Kidney (tissue), 14 donors: ENCODE measurements around the gene GRB10. TPM values are rescaled to one million over a fixed set of nuclear protein-coding genes. Genes with fewer than 3 reads are reported as not detected.

ENCODE experiments used
- DNase-seq, 5 donors: peaks; one replicate each; pipeline ENCODE4 v3.0.0-alpha.2; 2013 to 2020
- FAIRE-seq: peaks from 2 replicates; lab custom pipeline; 2012; peaks lifted over from hg19 to GRCh38; lab: Jason Lieb, UNC
- H3K27ac ChIP-seq, 2 donors: one replicate each; pipeline ENCODE4 v1.7.0; 2013; ENCODE audit warnings: low read depth in 2 of 2, low read length in 2 of 2, inconsistent platforms in 1 of 2
- H3K27me3 ChIP-seq: one replicate; pipeline ENCODE4 v1.7.1; 2013; ENCODE audit warnings: low read length, inconsistent platforms; ENCODE audit not compliant: control insufficient read depth, insufficient read depth
- H3K36me3 ChIP-seq, 3 donors: one replicate each; pipeline versions ENCODE4 v1.7.0 to v1.7.1; 2013; ENCODE audit warnings: low read length in 3 of 3, control low read depth in 1 of 3, inconsistent platforms in 1 of 3; ENCODE audit not compliant: insufficient read depth in 3 of 3, control insufficient read depth in 2 of 3
- H3K4me1 ChIP-seq, 3 donors: one replicate each; pipeline versions ENCODE4 v1.7.0 to v1.7.1; 2013; ENCODE audit warnings: low read length in 3 of 3, inconsistent platforms in 1 of 3, low read depth in 1 of 3; ENCODE audit not compliant: control insufficient read depth in 2 of 3, insufficient read depth in 2 of 3
- H3K4me3 ChIP-seq, 3 donors: one replicate each; pipeline versions ENCODE4 v1.7.0 to v1.8.1; 2013; ENCODE audit warnings: low read length in 3 of 3, control low read depth in 1 of 3, inconsistent platforms in 1 of 3
- H3K9ac ChIP-seq, 3 donors: one replicate each; pipeline versions ENCODE4 v1.7.0 to v1.7.1; 2013; ENCODE audit warnings: low read length in 3 of 3, control low read depth in 1 of 3, inconsistent platforms in 1 of 3
- H3K9me3 ChIP-seq, 3 donors: one replicate each; pipeline versions ENCODE4 v1.7.0 to v1.7.1; 2013; ENCODE audit warnings: low read length in 3 of 3, control low read depth in 1 of 3, inconsistent platforms in 1 of 3; ENCODE audit not compliant: control insufficient read depth in 2 of 3, insufficient read depth in 1 of 3
- intact Hi-C: fragments of 100-400 bp; cut with DNase I; formaldehyde crosslinking; loops from one replicate; pipeline ENCODE4 v1.11.1; 2022
- polyA plus RNA-seq: library from polyadenylated mRNA; stranded (reverse); fragments of 350-450 nt; fragmentation: Illumina TruSeq; extraction: RNeasy Lipid Tissue Mini Kit (QIAGEN cat#74804); gene quantifications from one replicate; pipeline ENCODE4 v1.2.3, GENCODE V29; 2014; ENCODE audit warnings: low read depth, low replicate concordance; ENCODE audit not compliant: insufficient read depth
- total RNA-seq: library from RNA; stranded (reverse); fragmentation: NEBNext Ultra II Directional; extraction: Animal tissue kit (Norgen Biotek cat#: 25700); gene quantifications from one replicate; pipeline ENCODE4 v1.2.1, GENCODE V29; 2021
- TF ChIP-seq, protein P1 (sequence below): IDR thresholded peaks from 3 replicates; pipeline ENCODE4 v1.5.1; 2012; ENCODE audit warnings: mild to moderate bottlenecking, moderate library complexity, borderline replicate concordance; ENCODE audit not compliant: insufficient read depth; ENCODE audit errors: extremely low read depth
- donor health status: control.
- donor health status: control.
- donor health status: control.
- donor health status: control.
- donor health status: control.
- donor health status: DM: yes; HTN: yes; CAD: no.
- donor health status: Normal renal cell carcinoma (clear cell type).

GRB10 gene
- total and polyA plus RNA-seq, 2 donors from 2014 or later, result 32.3 to 57.8 TPM

DNA sequence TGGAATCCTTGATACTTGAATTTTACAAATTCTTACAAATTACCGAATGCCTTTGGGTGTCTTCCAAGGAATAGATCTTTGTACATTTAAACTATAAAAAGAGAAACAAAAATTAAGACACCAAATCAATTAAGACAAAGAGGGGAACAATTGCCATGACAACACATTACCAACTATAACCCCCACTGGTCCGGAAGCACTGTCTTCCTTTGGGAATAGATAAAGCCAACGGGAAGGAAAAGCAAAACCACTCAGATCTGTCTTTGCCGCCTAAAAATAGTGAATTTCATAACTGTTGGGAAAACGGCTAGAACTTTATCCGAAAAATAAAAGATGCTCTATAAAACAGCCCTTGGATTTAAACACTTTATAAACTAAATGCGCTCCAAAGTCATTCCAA is 37.4 kb downstream of the GRB10 start:
- intact Hi-C loops, result no loop called here
- peaks cover 0 to 5% (median 0%) of the 10 kb centered on the region in 3 donors for H3K36me3 ChIP-seq
- no peak overlapping the region for H3K27ac ChIP-seq
- no peak overlapping the region for H3K4me3 ChIP-seq
- no peak for FAIRE-seq
- DNase-seq, result no peak
- H3K9ac ChIP-seq, result no peak overlapping the region
- H3K27me3 ChIP-seq, result no peaks in the 10 kb centered on the region
- no peaks in the 10 kb centered on the region for H3K9me3 ChIP-seq
- TF ChIP-seq, protein P1, sequence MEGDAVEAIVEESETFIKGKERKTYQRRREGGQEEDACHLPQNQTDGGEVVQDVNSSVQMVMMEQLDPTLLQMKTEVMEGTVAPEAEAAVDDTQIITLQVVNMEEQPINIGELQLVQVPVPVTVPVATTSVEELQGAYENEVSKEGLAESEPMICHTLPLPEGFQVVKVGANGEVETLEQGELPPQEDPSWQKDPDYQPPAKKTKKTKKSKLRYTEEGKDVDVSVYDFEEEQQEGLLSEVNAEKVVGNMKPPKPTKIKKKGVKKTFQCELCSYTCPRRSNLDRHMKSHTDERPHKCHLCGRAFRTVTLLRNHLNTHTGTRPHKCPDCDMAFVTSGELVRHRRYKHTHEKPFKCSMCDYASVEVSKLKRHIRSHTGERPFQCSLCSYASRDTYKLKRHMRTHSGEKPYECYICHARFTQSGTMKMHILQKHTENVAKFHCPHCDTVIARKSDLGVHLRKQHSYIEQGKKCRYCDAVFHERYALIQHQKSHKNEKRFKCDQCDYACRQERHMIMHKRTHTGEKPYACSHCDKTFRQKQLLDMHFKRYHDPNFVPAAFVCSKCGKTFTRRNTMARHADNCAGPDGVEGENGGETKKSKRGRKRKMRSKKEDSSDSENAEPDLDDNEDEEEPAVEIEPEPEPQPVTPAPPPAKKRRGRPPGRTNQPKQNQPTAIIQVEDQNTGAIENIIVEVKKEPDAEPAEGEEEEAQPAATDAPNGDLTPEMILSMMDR, result no peak
- no peaks in the 10 kb centered on the region for H3K4me1 ChIP-seq

GRCh38 chr7:50743893-50744292 is 38.8 kb downstream of the GRB10 start:
- H3K27ac ChIP-seq, result no peak overlapping the region
- H3K9me3 ChIP-seq, result no peaks in the 10 kb centered on the region
- DNase-seq, result no peak
- TF ChIP-seq, protein P1, result no peak
- H3K4me1 ChIP-seq, result peaks cover 0 to 6% (median 0%) of the 10 kb centered on the region in 3 donors
- intact Hi-C loops, result no loop called here
- FAIRE-seq, result no peak
- peaks cover 0 to 5% (median 0%) of the 10 kb centered on the region in 3 donors for H3K36me3 ChIP-seq
- H3K9ac ChIP-seq, result no peak overlapping the region
- no peaks in the 10 kb centered on the region for H3K27me3 ChIP-seq
- H3K4me3 ChIP-seq, result no peak overlapping the region

DNA sequence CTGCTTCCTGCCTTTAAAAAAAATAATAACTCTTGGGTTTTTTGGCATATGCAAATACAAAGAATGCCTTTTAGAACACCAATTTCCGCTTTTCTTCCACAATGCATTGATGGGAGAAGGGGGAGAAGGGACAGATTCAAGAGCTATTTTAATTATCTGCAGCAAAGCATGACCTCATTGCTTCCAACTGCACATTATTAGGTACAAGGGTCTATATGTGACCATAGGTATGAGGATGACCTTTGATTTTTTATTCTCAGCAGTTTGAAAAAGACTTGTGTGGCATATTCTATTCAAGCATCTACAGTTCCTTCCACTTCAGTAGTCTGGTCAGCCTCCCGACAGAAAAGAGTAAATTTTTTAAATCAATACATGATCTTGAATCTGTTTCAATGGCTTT is 39.7 kb downstream of the GRB10 start:
- TF ChIP-seq, protein P1, result no peak
- DNase-seq (no peak), FAIRE-seq (no peak)
- no peak overlapping the region for H3K9ac ChIP-seq
- H3K27me3 ChIP-seq, result no peaks in the 10 kb centered on the region
- H3K36me3 ChIP-seq, result peaks cover 0 to 5% (median 0%) of the 10 kb centered on the region in 3 donors
- H3K4me3 ChIP-seq, result no peak overlapping the region
- H3K4me1 ChIP-seq, result peaks cover 0 to 6% (median 0%) of the 10 kb centered on the region in 3 donors
- no peak overlapping the region for H3K27ac ChIP-seq
- intact Hi-C loops, result no loop called here
- no peaks in the 10 kb centered on the region for H3K9me3 ChIP-seq

DNA sequence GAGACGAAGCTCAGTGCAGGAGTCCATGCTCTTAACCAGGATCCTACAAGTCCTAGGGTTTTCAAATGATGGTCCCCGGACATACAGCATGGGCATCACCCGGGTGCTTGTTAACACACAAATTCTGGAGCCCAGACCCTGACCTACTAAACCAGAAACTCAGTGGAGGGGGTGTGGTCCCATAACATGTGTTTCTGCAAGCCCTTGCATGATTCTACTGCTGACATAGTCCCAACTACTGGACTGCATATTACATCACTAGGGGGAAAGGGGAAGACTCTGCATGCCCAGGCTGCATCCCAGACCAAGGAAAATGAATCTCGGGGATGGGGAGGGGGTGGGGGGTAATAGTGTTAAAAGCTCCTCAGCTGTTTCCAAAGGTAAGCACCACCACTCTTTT is 40.3 kb downstream of the GRB10 start:
- Histone ChIP-seq H3K4me1 (peaks cover 0 to 6% (median 0%) of the 10 kb centered on the region in 3 donors), H3K36me3 (no peaks in the 10 kb centered on the region), H3K27me3 (no peaks in the 10 kb centered on the region), H3K9me3 (no peaks in the 10 kb centered on the region), H3K27ac (no peak overlapping the region), H3K9ac (no peak overlapping the region), H3K4me3 (no peak overlapping the region)
- DNase-seq, result no peak
- intact Hi-C loops, result no loop called here
- TF ChIP-seq, protein P1, result no peak
- no peak for FAIRE-seq
